Esophagus muscularis mucosa (tissue), 4 donors: ENCODE data around the gene CACNG7. TPM values are rescaled to one million over a fixed set of nuclear protein-coding genes. Genes with fewer than 3 reads are reported as not detected.

Source experiments
- DNase-seq: peaks from one replicate; pipeline ENCODE4 v3.0.0-alpha.2; 2017; ENCODE audit errors: extremely low spot score
- H3K27ac ChIP-seq, 4 donors: fragments of 200-600 bp; sonication (generic); replicated peaks in 1 of 4; 1 replicate in 3 of 4; 2 replicates in 1 of 4; pipeline ENCODE4 v1.5.1; 2016 to 2019; ENCODE audit warnings: mild to moderate bottlenecking in 1 of 4
- H3K27me3 ChIP-seq, 4 donors: fragments of 200-600 bp; sonication (generic); one replicate each; pipeline versions ENCODE4 v1.5.1 to v1.6.0; 2016 to 2019
- H3K36me3 ChIP-seq, 4 donors: fragments of 200-600 bp; sonication (generic); one replicate each; pipeline ENCODE4 v1.5.1; 2016 to 2019
- H3K4me1 ChIP-seq, 4 donors: fragments of 200-600 bp; sonication (generic); one replicate each; pipeline ENCODE4 v1.5.1; 2016 to 2019
- H3K4me3 ChIP-seq, 4 donors: fragments of 200-600 bp; sonication (generic); 1 replicate in 2 of 4; 2 replicates in 2 of 4; pipeline ENCODE4 v1.5.1; 2016 to 2019; ENCODE audit warnings: mild to moderate bottlenecking in 4 of 4, moderate library complexity in 1 of 4
- H3K9me3 ChIP-seq, 4 donors: fragments of 200-600 bp; sonication (generic); 1 replicate in 3 of 4; 2 replicates in 1 of 4; pipeline ENCODE4 v1.5.1; 2016 to 2019
- CTCF ChIP-seq, 3 experiments: fragments of 200-600 bp in 2 of 3; fragments of 450-650 bp in 1 of 3; sonication (generic) in 2 of 3; IDR thresholded peaks; one replicate each; pipeline ENCODE4 v1.5.1; 2017 to 2019; ENCODE audit warnings: antibody characterized with exemption in 3 of 3, mild to moderate bottlenecking in 2 of 3, moderate library complexity in 1 of 3
- EP300 ChIP-seq: sonication (generic); formaldehyde crosslinking; IDR thresholded peaks from one replicate; pipeline ENCODE4 v1.6.1; 2017; ENCODE audit warnings: antibody characterized with exemption
- POLR2A ChIP-seq: fragments of 450-650 bp; IDR thresholded peaks from one replicate; pipeline ENCODE4 v1.6.1; 2017; ENCODE audit warnings: antibody characterized with exemption, moderate library complexity, mild to moderate bottlenecking, low read depth
- POLR2AphosphoS5 ChIP-seq, 2 donors: sonication (generic); formaldehyde crosslinking; IDR thresholded peaks; one replicate each; pipeline ENCODE4 v1.6.1; 2017; ENCODE audit warnings: antibody characterized with exemption in 2 of 2
- WGBS: methylation state at CpG from one replicate; pipeline ENCODE4 v1.1.5; 2018; 5-methylcytosine and 5-hydroxymethylcytosine counted together
- intact Hi-C: fragments of 100-400 bp; cut with DNase I; formaldehyde crosslinking; loops from one replicate; pipeline ENCODE4 v1.15.1; 2023
- total RNA-seq, 4 donors: library from RNA; depleted of rRNA; stranded (reverse); fragments of >200 nt; gene quantifications; one replicate each; pipeline versions ENCODE4 v1.1.0 to v1.2.1, GENCODE V29; 2016

CACNG7 gene
- 1 to 10 TPM in 1 of 4 donors, under 1 TPM in 1, not detected in 2; under 0.01 to 1.2 TPM for total RNA-seq

- WGBS: under 1% methylated on average over 25 of the region's 28 CpGs
- Histone ChIP-seq H3K27me3 (peaks cover 0 to 98% (median 57%) of the 10 kb centered on the region in 4 donors), H3K27ac (no peak within 1 kb of the TSS), H3K4me1 (peaks cover 8 to 38% (median 33%) of the 10 kb centered on the region in 4 donors), H3K4me3 (peak within 1 kb of the TSS; percentile 15 to 32 (median 21)), H3K9me3 (no peaks in the 10 kb centered on the region), H3K36me3 (no peaks in the 10 kb centered on the region)
- no peak for DNase-seq
- intact Hi-C loops: loop anchor here (5.0 to 10.0 kb wide), 2 partner anchors 64 to 113 kb away; no protein-coding TSS in a partner anchor
- TF ChIP-seq POLR2A (no peak), EP300 (no peak), POLR2AphosphoS5 (IDR thresholded peaks at IDR 0.05) (no peak), CTCF (IDR thresholded peaks at IDR 0.05) (no peak)
Observed at GRCh38 chr19:53908935-53909415, at the start of gene CACNG7. TSS of gene CACNG7 (plus strand) at chr19:53909278. CDS start at chr19:53912832, 3,554 bp downstream.

GRCh38 chr19:53864308-53864836 is 44.7 kb upstream of the CACNG7 start:
- WGBS: 84% methylated on average over 4 of the region's 6 CpGs
- Histone ChIP-seq H3K27me3 (no peaks in the 10 kb centered on the region), H3K9me3 (no peaks in the 10 kb centered on the region), H3K4me3 (no peak overlapping the region), H3K4me1 (peaks cover 22 to 26% (median 24%) of the 10 kb centered on the region in 4 donors), H3K27ac (no peak overlapping the region), H3K36me3 (no peaks in the 10 kb centered on the region)
- DNase-seq: no peak
- no peak for TF ChIP-seq POLR2A
- TF ChIP-seq POLR2AphosphoS5 (IDR thresholded peaks at IDR 0.05): no peak
- no peak for TF ChIP-seq EP300
- TF ChIP-seq CTCF (IDR thresholded peaks at IDR 0.05): no peak
- intact Hi-C loops: no loop called here

GRCh38 chr19:53865523-53865917 is 43.6 kb upstream of the CACNG7 start:
- H3K27ac ChIP-seq: peak overlapping the region; percentile 98 to 99 (median 98)
- H3K27me3 ChIP-seq: no peaks in the 10 kb centered on the region
- no peaks in the 10 kb centered on the region for H3K9me3 ChIP-seq
- no peak for DNase-seq
- peaks cover 28 to 36% (median 35%) of the 10 kb centered on the region in 4 donors for H3K4me1 ChIP-seq
- peaks cover 0 to 3% (median 2%) of the 10 kb centered on the region in 4 donors for H3K36me3 ChIP-seq
- TF ChIP-seq POLR2A: no peak
- no peak for TF ChIP-seq CTCF (IDR thresholded peaks at IDR 0.05)
- TF ChIP-seq POLR2AphosphoS5 (IDR thresholded peaks at IDR 0.05): no peak
- TF ChIP-seq EP300: no peak
- intact Hi-C loops: no loop called here
- WGBS: 57% methylated on average over 9 of the region's 9 CpGs
- peak overlapping the region; percentile 86 to 99 (median 95) for H3K4me3 ChIP-seq

- TF ChIP-seq CTCF (IDR thresholded peaks at IDR 0.05) (peak in 1 of 3 experiments; percentile 7), POLR2AphosphoS5 (IDR thresholded peaks at IDR 0.05) (peak; percentile 79 to 88), EP300 (no peak), POLR2A (peak; percentile 8)
- intact Hi-C loops: no loop called here
- H3K9me3 ChIP-seq: no peaks in the 10 kb centered on the region
- H3K4me3 ChIP-seq: peak overlapping the region; percentile 86 to 99 (median 95)
- peak overlapping the region; percentile 98 to 99 (median 98) for H3K27ac ChIP-seq
- H3K4me1 ChIP-seq: peaks cover 34 to 43% (median 41%) of the 10 kb centered on the region in 4 donors
- no peaks in the 10 kb centered on the region for H3K27me3 ChIP-seq
- WGBS: 2% methylated on average over 36 of the region's 50 CpGs
- no peak for DNase-seq
- peaks cover 0 to 10% (median 9%) of the 10 kb centered on the region in 4 donors for H3K36me3 ChIP-seq
Observed at GRCh38 chr19:53865918-53866864, 42.9 kb upstream of the CACNG7 start.
